Lung (tissue), 12 donors: Measurements from ENCODE around the gene P2RX1. TPM values are rescaled to one million over a fixed set of nuclear protein-coding genes. Genes with fewer than 3 reads are reported as not detected.
A peak's percentile ranks its signal among the peaks of the same experiment; 100 is the strongest.

Experiments
- ATAC-seq: fragments of 200-7000 bp; cut with Tn5 transposase; one replicate; pipeline ENCODE4 v1.9.1; 2020; ENCODE audit warnings: moderate number of reproducible peaks; ENCODE audit not compliant: insufficient read depth, low FRiP score
- DNase-seq, 3 donors: peaks; one replicate each; pipeline ENCODE4 v3.0.0-alpha.2; 2013 to 2017
- H3K27ac ChIP-seq, 2 donors: one replicate each; pipeline ENCODE4 v1.5.1; 2013; ENCODE audit warnings: mild to moderate bottlenecking in 2 of 2, moderate library complexity in 2 of 2, control low read depth in 1 of 2, inconsistent platforms in 1 of 2, low read depth in 1 of 2, low read length in 1 of 2
- H3K27me3 ChIP-seq, 3 donors: one replicate each; pipeline ENCODE4 v1.5.1; 2013; ENCODE audit warnings: low read length in 2 of 3; ENCODE audit not compliant: control insufficient read depth in 3 of 3, insufficient read depth in 3 of 3
- H3K36me3 ChIP-seq, 4 donors: one replicate each; pipeline ENCODE4 v1.5.1; 2013; ENCODE audit warnings: low read length in 4 of 4, mild to moderate bottlenecking in 1 of 4, moderate library complexity in 1 of 4; ENCODE audit not compliant: control insufficient read depth in 4 of 4, insufficient read depth in 4 of 4
- H3K4me1 ChIP-seq, 5 donors: one replicate each; pipeline ENCODE4 v1.5.1; 2013; ENCODE audit warnings: low read length in 5 of 5, mild to moderate bottlenecking in 2 of 5, moderate library complexity in 1 of 5; ENCODE audit not compliant: control insufficient read depth in 5 of 5, insufficient read depth in 5 of 5
- H3K4me3 ChIP-seq: one replicate; pipeline ENCODE4 v1.5.1; 2013; ENCODE audit warnings: mild to moderate bottlenecking, control low read depth, moderate library complexity
- H3K9ac ChIP-seq, 2 donors: one replicate each; pipeline ENCODE4 v1.5.1; 2013; ENCODE audit warnings: low read length in 2 of 2, control low read depth in 1 of 2; ENCODE audit not compliant: insufficient read depth in 1 of 2
- H3K9me3 ChIP-seq, 4 donors: one replicate each; pipeline ENCODE4 v1.5.1; 2013; ENCODE audit warnings: low read length in 3 of 4, mild to moderate bottlenecking in 1 of 4, moderate library complexity in 1 of 4; ENCODE audit not compliant: control insufficient read depth in 4 of 4, insufficient read depth in 3 of 4
- CTCF ChIP-seq: IDR thresholded peaks from 2 replicates; pipeline ENCODE4 v1.5.1; 2012; ENCODE audit warnings: mild to moderate bottlenecking; ENCODE audit errors: control extremely low read depth, extremely low read depth
- WGBS, 2 donors: extraction: QIAGEN DNeasy Blood & Tissue Kit; methylation state at CpG; one replicate each; pipeline ENCODE4 v1.1.7; 2013; 5-methylcytosine and 5-hydroxymethylcytosine counted together
- polyA plus RNA-seq, 2 donors: library from polyadenylated mRNA; stranded (reverse); fragments of 200-250 nt; gene quantifications; one replicate each; pipeline ENCODE4 v1.2.1, GENCODE V29; 2013
- total RNA-seq, 2 donors: library from RNA; depleted of rRNA in 1 of 2; stranded (reverse); fragments of >200 nt in 1 of 2; gene quantifications; one replicate each; pipeline ENCODE4 v1.2.1, GENCODE V29; 2014 to 2021
- donor health status: control.
- donor health status: control.
- donor health status: Bipolar disorder and iron deficiency.
- donor health status: healthy.
- donor health status: DM: yes; HTN: yes; CAD: no.

P2RX1 gene
- total and polyA plus RNA-seq, 4 donors = 4.6 to 16.4 (median 10.5) TPM

GRCh38 chr17:3910420-3911270 lies 5.6 kb downstream of the P2RX1 start:
- DNase-seq = no peak
- H3K9ac ChIP-seq = no peak overlapping the region
- no peaks in the 10 kb centered on the region for H3K27me3 ChIP-seq
- H3K27ac ChIP-seq = no peak overlapping the region
- no peak overlapping the region for H3K4me3 ChIP-seq
- WGBS, 2 donors = 79 to 89% methylated on average over 11 of the region's 11 CpGs
- H3K4me1 ChIP-seq = peaks cover 0 to 13% (median 0%) of the 10 kb centered on the region in 5 donors
- no peak for ATAC-seq
- no peaks in the 10 kb centered on the region for H3K9me3 ChIP-seq
- no peaks in the 10 kb centered on the region for H3K36me3 ChIP-seq
- no peak for TF ChIP-seq CTCF

GRCh38 chr17:3909257-3909656 lies 7.0 kb downstream of the P2RX1 start:
- no peak for ATAC-seq
- Histone ChIP-seq H3K27me3 (no peaks in the 10 kb centered on the region), H3K27ac (no peak overlapping the region), H3K36me3 (no peaks in the 10 kb centered on the region), H3K4me1 (peaks cover 0 to 8% (median 3%) of the 10 kb centered on the region in 5 donors), H3K9me3 (no peaks in the 10 kb centered on the region), H3K9ac (no peak overlapping the region), H3K4me3 (no peak overlapping the region)
- TF ChIP-seq CTCF = no peak
- 93 to 95% methylated on average over 12 of the region's 12 CpGs for WGBS, 2 donors
- no peak for DNase-seq

GRCh38 chr17:3907483-3908216 lies 8.6 kb downstream of the P2RX1 start:
- Histone ChIP-seq H3K9me3 (no peaks in the 10 kb centered on the region), H3K9ac (no peak overlapping the region), H3K27me3 (no peaks in the 10 kb centered on the region), H3K36me3 (no peaks in the 10 kb centered on the region), H3K4me3 (no peak overlapping the region), H3K27ac (no peak overlapping the region), H3K4me1 (peaks cover 0 to 14% (median 4%) of the 10 kb centered on the region in 5 donors)
- peak; percentile 14 for TF ChIP-seq CTCF
- ATAC-seq (no peak), DNase-seq (no peak)
- WGBS, 2 donors = 85 to 87% methylated on average over 11 of the region's 11 CpGs
